SK-N-SH (cell line): ENCODE measurements around the gene FAM83E. TPM values are rescaled to one million over a fixed set of nuclear protein-coding genes. Genes with fewer than 3 reads are reported as not detected.

Experiments
- CTCF ChIA-PET: fragments of 300-600, 350-600 bp; formaldehyde crosslinking; extraction: SDS; loops from one replicate; lab custom pipeline; 2021; lab: Yijun Ruan, JAX
- POLR2A ChIA-PET: fragments of 350-600 bp; sonication (Branson Sonifier 250); formaldehyde crosslinking; extraction: SDS; loops from one replicate; lab custom pipeline; 2020; ENCODE audit warnings: antibody characterized with exemption, inconsistent platforms; lab: Yijun Ruan, JAX
- DNase-seq: peaks from one replicate; pipeline ENCODE4 v3.0.0; 2012
- H2AFZ ChIP-seq: fragments of 200-600 bp; sonication (generic); 2 replicates; pipeline ENCODE4 v1.8.1; 2016; ENCODE audit warnings: antibody characterized with exemption, mild to moderate bottlenecking, low read depth
- H3F3A ChIP-seq: fragments of 200-600 bp; sonication (generic); replicated peaks from 2 replicates; pipeline ENCODE3; 2016; ENCODE audit warnings: antibody characterized with exemption, mild to moderate bottlenecking; ENCODE audit not compliant: insufficient read depth
- H3K27ac ChIP-seq, 2 experiments: fragments of 200-500 bp in 1 of 2; fragments of 200-600 bp in 1 of 2; sonication (Bioruptor generic) in 1 of 2; sonication (generic), shearing (Covaris generic) in 1 of 2; 2 replicates each; pipeline versions ENCODE4 v1.5.1 to v1.6.1; 2014 to 2016; ENCODE audit warnings: low read depth in 2 of 2, inconsistent platforms in 1 of 2, low read length in 1 of 2, mild to moderate bottlenecking in 1 of 2, mixed read lengths in 1 of 2
- H3K27me3 ChIP-seq: fragments of 200-600 bp; sonication (generic), shearing (Covaris generic); 2 replicates; pipeline ENCODE4 v1.6.1; 2016; ENCODE audit warnings: mixed run types; ENCODE audit not compliant: insufficient read depth
- H3K36me3 ChIP-seq, 2 experiments: fragments of 200-500 bp in 1 of 2; fragments of 200-600 bp in 1 of 2; sonication (Bioruptor generic) in 1 of 2; sonication (generic) in 1 of 2; replicated peaks in 1 of 2; 2 replicates each; pipeline versions ENCODE3 to v1.5.1; 2014 to 2016; ENCODE audit warnings: low read length in 1 of 2, mild to moderate bottlenecking in 1 of 2; ENCODE audit not compliant: insufficient read depth in 2 of 2, control insufficient read depth in 1 of 2
- H3K4me1 ChIP-seq, 2 experiments: fragments of 200-500 bp in 1 of 2; fragments of 200-600 bp in 1 of 2; sonication (Bioruptor generic) in 1 of 2; sonication (generic), shearing (Covaris generic) in 1 of 2; 2 replicates each; pipeline versions ENCODE4 v1.5.1 to v1.6.1; 2014 to 2016; ENCODE audit warnings: low read depth in 1 of 2, low read length in 1 of 2, mixed run types in 1 of 2; ENCODE audit not compliant: insufficient read depth in 2 of 2, control insufficient read depth in 1 of 2
- H3K4me2 ChIP-seq: fragments of 200-600 bp; sonication (generic), shearing (Covaris generic); 2 replicates; pipeline ENCODE4 v1.6.1; 2017; ENCODE audit warnings: mixed run types
- H3K4me3 ChIP-seq, 2 experiments: fragments of 200-500 bp in 1 of 2; fragments of 200-600 bp in 1 of 2; sonication (Bioruptor generic) in 1 of 2; sonication (generic), shearing (Covaris generic) in 1 of 2; 2 replicates each; pipeline versions ENCODE4 v1.5.1 to v1.8.1; 2014 to 2016; ENCODE audit warnings: low read depth in 2 of 2, inconsistent platforms in 1 of 2, low read length in 1 of 2, mild to moderate bottlenecking in 1 of 2, mixed read lengths in 1 of 2, moderate library complexity in 1 of 2
- H3K79me2 ChIP-seq: fragments of 200-600 bp; sonication (generic); 2 replicates; pipeline ENCODE4 v1.8.1; 2017; ENCODE audit warnings: mild to moderate bottlenecking; ENCODE audit not compliant: insufficient read depth
- H3K9ac ChIP-seq: fragments of 200-600 bp; sonication (generic); 2 replicates; pipeline ENCODE4 v1.6.1; 2017; ENCODE audit warnings: mixed run types
- H3K9me2 ChIP-seq: fragments of 200-600 bp; sonication (generic); 2 replicates; pipeline ENCODE4 v1.6.1; 2017; ENCODE audit warnings: mixed run types
- H3K9me3 ChIP-seq: fragments of 200-600 bp; sonication (generic); 2 replicates; pipeline ENCODE4 v1.6.1; 2017; ENCODE audit warnings: mixed run types, mild to moderate bottlenecking, moderate library complexity
- H4K20me1 ChIP-seq: fragments of 200-600 bp; sonication (generic); 2 replicates; pipeline ENCODE4 v1.6.1; 2017; ENCODE audit warnings: mild to moderate bottlenecking, mixed run types; ENCODE audit not compliant: insufficient read depth
- CHD2 ChIP-seq: fragments of 150-350 bp; IDR thresholded peaks from 2 replicates; pipeline ENCODE4 v1.6.1; 2018; ENCODE audit warnings: low read length; ENCODE audit not compliant: partially characterized antibody
- CTCF ChIP-seq: fragments of 200-600 bp; sonication (generic); IDR thresholded peaks from 2 replicates; pipeline ENCODE4 v1.6.1; 2017; ENCODE audit warnings: antibody characterized with exemption, mild to moderate bottlenecking, moderate library complexity
- ELF1 ChIP-seq: IDR thresholded peaks from 2 replicates; pipeline ENCODE4 v1.4.0; 2012
- EZH2phosphoT487 ChIP-seq: fragments of 200-600 bp; sonication (generic); IDR thresholded peaks from 2 replicates; pipeline ENCODE4 v1.6.1; 2017; ENCODE audit warnings: low read depth, mixed run types, mild to moderate bottlenecking, antibody characterized with exemption, moderate library complexity, borderline replicate concordance
- FOSL2 ChIP-seq: IDR thresholded peaks from 2 replicates; pipeline ENCODE4 v1.4.0; 2012; ENCODE audit warnings: low read depth, mild to moderate bottlenecking, moderate library complexity, borderline replicate concordance
- FOXM1 ChIP-seq: IDR thresholded peaks from 2 replicates; pipeline ENCODE4 v1.4.0; 2012; ENCODE audit warnings: low read depth, mild to moderate bottlenecking
- GABPA ChIP-seq: IDR thresholded peaks from 2 replicates; pipeline ENCODE4 v1.4.0; 2012; ENCODE audit warnings: low read depth, mild to moderate bottlenecking
- GATA2 ChIP-seq: sonication (generic); formaldehyde crosslinking; IDR thresholded peaks from 2 replicates; pipeline ENCODE4 v1.5.0; 2020; ENCODE audit warnings: mild to moderate bottlenecking, missing genetic modification reagents
- JUND ChIP-seq: IDR thresholded peaks from 2 replicates; pipeline ENCODE4 v1.4.0; 2012
- NFIC ChIP-seq: IDR thresholded peaks from 2 replicates; pipeline ENCODE4 v1.4.0; 2012; ENCODE audit warnings: borderline replicate concordance
- NRF1 ChIP-seq: IDR thresholded peaks from 2 replicates; pipeline ENCODE4 v1.6.1; 2012; ENCODE audit warnings: low read depth, mild to moderate bottlenecking, low read length
- POLR2AphosphoS5 ChIP-seq: IDR thresholded peaks from 2 replicates; pipeline ENCODE4 v1.6.1; 2012; ENCODE audit warnings: low read depth, low read length
- RXRA ChIP-seq: IDR thresholded peaks from 2 replicates; pipeline ENCODE4 v1.4.0; 2012; ENCODE audit warnings: low read depth, mild to moderate bottlenecking, borderline replicate concordance
- SMC3 ChIP-seq: IDR thresholded peaks from 2 replicates; pipeline ENCODE4 v1.6.1; 2012; ENCODE audit warnings: low read depth, low read length, improper control_type of control experiment
- TCF12 ChIP-seq: IDR thresholded peaks from 2 replicates; pipeline ENCODE4 v1.4.0; 2012
- TEAD4 ChIP-seq: IDR thresholded peaks from 2 replicates; pipeline ENCODE4 v1.4.0; 2012; ENCODE audit warnings: mild to moderate bottlenecking, borderline replicate concordance; ENCODE audit not compliant: insufficient read depth
- USF2 ChIP-seq: fragments of 150-350 bp; IDR thresholded peaks from 2 replicates; pipeline ENCODE4 v1.6.1; 2017; ENCODE audit warnings: antibody characterized with exemption, low read length, low read depth, borderline replicate concordance
- YY1 ChIP-seq: IDR thresholded peaks from 2 replicates; pipeline ENCODE4 v1.4.0; 2012; ENCODE audit warnings: low read depth, mild to moderate bottlenecking
- ZBTB33 ChIP-seq: IDR thresholded peaks from 2 replicates; pipeline ENCODE4 v1.4.0; 2012; ENCODE audit warnings: low read depth, borderline replicate concordance
- WGBS: methylation state at CpG from one replicate; pipeline ENCODE4 v1.1.6; 2017; ENCODE audit warnings: low lambda C conversion rate; 5-methylcytosine and 5-hydroxymethylcytosine counted together
- polyA plus RNA-seq, 3 experiments: library from polyadenylated mRNA; depleted of rRNA; stranded (reverse); fragments of >200 nt; gene quantifications; 2 replicates each; pipeline ENCODE4 v1.2.3, GENCODE V29; 2012
- TF ChIP-seq, protein P1 (sequence below): IDR thresholded peaks from 2 replicates; pipeline ENCODE4; 2012
- TF ChIP-seq, protein P2 (sequence below): IDR thresholded peaks from 2 replicates; pipeline ENCODE4 v1.6.1; 2012; ENCODE audit warnings: mild to moderate bottlenecking, low read depth, low read length, moderate library complexity

FAM83E gene
- polyA plus RNA-seq, 1 of the 3 experiments (the other 2 are of a cell fraction), result 0.44 TPM

GRCh38 chr19:48618916-48619691, 4.2 kb upstream of the FAM83E start, which contains the start of the genes RPL18 and SPHK2:
RPL18 (minus strand) TSS chr19:48619178; CDS start chr19:48619143, 35 bp downstream.
SPHK2 (plus strand) TSS chr19:48619506; CDS start chr19:48620515, 1,009 bp downstream.
- Histone ChIP-seq H3K4me3 (peak within 1 kb of the TSS; percentile 93 to 99), H3F3A (peaks cover 56% of the 10 kb centered on the region), H4K20me1 (peaks cover 39% of the 10 kb centered on the region), H3K27me3 (no peaks in the 10 kb centered on the region), H3K9me2 (no peaks in the 10 kb centered on the region), H3K36me3 (peaks cover 32 to 33% of the 10 kb centered on the region in 2 experiments), H2AFZ (peak within 1 kb of the TSS; percentile 36), H3K9me3 (no peaks in the 10 kb centered on the region), H3K9ac (peak within 1 kb of the TSS; percentile 99), H3K4me2 (peak within 1 kb of the TSS; percentile 91), H3K27ac (peak within 1 kb of the TSS; percentile 74 to 92), H3K4me1 (peaks cover 15 to 41% of the 10 kb centered on the region in 2 experiments; a peak in 3 of 4 replicates), H3K79me2 (peaks cover 38% of the 10 kb centered on the region)
- CTCF ChIA-PET, result interaction anchor here (1.0 to 3.7 kb wide), 3 partner anchors 11 to 35 kb away, joined by 3 to 26 read pairs (median 5); no protein-coding TSS in a partner anchor
- under 1% methylated on average over 25 of the region's 69 CpGs for WGBS
- DNase-seq, result peak; percentile 97
- POLR2A ChIA-PET, result interaction anchor here (0.6 to 1.4 kb wide), 12 partner anchors 8 to 176 kb away, joined by 3 to 17 read pairs (median 3); partner anchors contain the start of gene CA11
- 0 out of 2 replicates have a peak, but pooled peaks have one; percentile 31 for TF ChIP-seq USF2
- peak; percentile 98 for TF ChIP-seq POLR2AphosphoS5
- 0 out of 2 replicates have a peak, but pooled peaks have one; percentile 15 for TF ChIP-seq NRF1
- peak; percentile 95 for TF ChIP-seq GABPA
- no peak for TF ChIP-seq EZH2phosphoT487
- TF ChIP-seq RXRA, result no peak
- TF ChIP-seq ZBTB33, result peak; percentile 82; the same call in 1 of the 2 replicates
- peak; percentile 90 for TF ChIP-seq GATA2 (CRISPR knock-in tag)
- TF ChIP-seq CHD2, result peak; percentile 76
- TF ChIP-seq CTCF, result no peak
- TF ChIP-seq JUND, result no peak
- TF ChIP-seq TEAD4, result no peak
- TF ChIP-seq NFIC, result no peak
- TF ChIP-seq, protein P1, sequence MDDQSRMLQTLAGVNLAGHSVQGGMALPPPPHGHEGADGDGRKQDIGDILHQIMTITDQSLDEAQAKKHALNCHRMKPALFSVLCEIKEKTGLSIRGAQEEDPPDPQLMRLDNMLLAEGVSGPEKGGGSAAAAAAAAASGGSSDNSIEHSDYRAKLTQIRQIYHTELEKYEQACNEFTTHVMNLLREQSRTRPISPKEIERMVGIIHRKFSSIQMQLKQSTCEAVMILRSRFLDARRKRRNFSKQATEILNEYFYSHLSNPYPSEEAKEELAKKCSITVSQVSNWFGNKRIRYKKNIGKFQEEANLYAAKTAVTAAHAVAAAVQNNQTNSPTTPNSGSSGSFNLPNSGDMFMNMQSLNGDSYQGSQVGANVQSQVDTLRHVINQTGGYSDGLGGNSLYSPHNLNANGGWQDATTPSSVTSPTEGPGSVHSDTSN, result peak; percentile 51; the same call in 1 of the 2 replicates
- TF ChIP-seq ELF1, result peak; percentile 98
- peak; percentile 10; the same call in 1 of the 2 replicates for TF ChIP-seq TCF12
- no peak; the same call in 1 of the 2 replicates for TF ChIP-seq FOSL2
- TF ChIP-seq, protein P2, sequence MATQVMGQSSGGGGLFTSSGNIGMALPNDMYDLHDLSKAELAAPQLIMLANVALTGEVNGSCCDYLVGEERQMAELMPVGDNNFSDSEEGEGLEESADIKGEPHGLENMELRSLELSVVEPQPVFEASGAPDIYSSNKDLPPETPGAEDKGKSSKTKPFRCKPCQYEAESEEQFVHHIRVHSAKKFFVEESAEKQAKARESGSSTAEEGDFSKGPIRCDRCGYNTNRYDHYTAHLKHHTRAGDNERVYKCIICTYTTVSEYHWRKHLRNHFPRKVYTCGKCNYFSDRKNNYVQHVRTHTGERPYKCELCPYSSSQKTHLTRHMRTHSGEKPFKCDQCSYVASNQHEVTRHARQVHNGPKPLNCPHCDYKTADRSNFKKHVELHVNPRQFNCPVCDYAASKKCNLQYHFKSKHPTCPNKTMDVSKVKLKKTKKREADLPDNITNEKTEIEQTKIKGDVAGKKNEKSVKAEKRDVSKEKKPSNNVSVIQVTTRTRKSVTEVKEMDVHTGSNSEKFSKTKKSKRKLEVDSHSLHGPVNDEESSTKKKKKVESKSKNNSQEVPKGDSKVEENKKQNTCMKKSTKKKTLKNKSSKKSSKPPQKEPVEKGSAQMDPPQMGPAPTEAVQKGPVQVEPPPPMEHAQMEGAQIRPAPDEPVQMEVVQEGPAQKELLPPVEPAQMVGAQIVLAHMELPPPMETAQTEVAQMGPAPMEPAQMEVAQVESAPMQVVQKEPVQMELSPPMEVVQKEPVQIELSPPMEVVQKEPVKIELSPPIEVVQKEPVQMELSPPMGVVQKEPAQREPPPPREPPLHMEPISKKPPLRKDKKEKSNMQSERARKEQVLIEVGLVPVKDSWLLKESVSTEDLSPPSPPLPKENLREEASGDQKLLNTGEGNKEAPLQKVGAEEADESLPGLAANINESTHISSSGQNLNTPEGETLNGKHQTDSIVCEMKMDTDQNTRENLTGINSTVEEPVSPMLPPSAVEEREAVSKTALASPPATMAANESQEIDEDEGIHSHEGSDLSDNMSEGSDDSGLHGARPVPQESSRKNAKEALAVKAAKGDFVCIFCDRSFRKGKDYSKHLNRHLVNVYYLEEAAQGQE, result peak; percentile 71; the same call in 1 of the 2 replicates
- TF ChIP-seq FOXM1, result no peak
- peak; percentile 90 for TF ChIP-seq YY1
- TF ChIP-seq SMC3, result no peak
